Left ventricle myocardium inferior (tissue), 1 donor: Measurements from ENCODE around the gene CELF4. TPM values are rescaled to one million over a fixed set of nuclear protein-coding genes. Genes with fewer than 3 reads are reported as not detected.
"Not testable (repeated sequence)": the region's sequence is repeated elsewhere in the genome, so short reads cannot be mapped to it uniquely, and the experiment has no call there.

Source experiments
- DNase-seq: peaks from one replicate; pipeline ENCODE4 v3.0.0-alpha.2; 2020
- H3K27ac ChIP-seq: fragments of 200-600 bp; replicated peaks from 2 replicates; pipeline ENCODE4 v1.8.0; 2021
- H3K27me3 ChIP-seq: fragments of 200-600 bp; 2 replicates; pipeline ENCODE4 v1.8.0; 2021; ENCODE audit warnings: low read depth
- H3K36me3 ChIP-seq: fragments of 200-600 bp; 2 replicates; pipeline ENCODE4 v1.8.0; 2021
- H3K4me1 ChIP-seq: fragments of 200-600 bp; 2 replicates; pipeline ENCODE4 v1.8.0; 2021
- H3K4me3 ChIP-seq: fragments of 200-600 bp; 2 replicates; pipeline ENCODE4 v1.8.0; 2021; ENCODE audit warnings: mild to moderate bottlenecking, moderate library complexity
- H3K9me3 ChIP-seq: fragments of 200-600 bp; replicated peaks from 2 replicates; pipeline ENCODE4 v1.8.0; 2021
- CTCF ChIP-seq: fragments of 200-600 bp; IDR thresholded peaks from 2 replicates; pipeline ENCODE4 v1.8.0; 2021; ENCODE audit warnings: antibody characterized with exemption, mild to moderate bottlenecking, borderline replicate concordance
- intact Hi-C: fragments of 100-400 bp; cut with micrococcal nuclease; formaldehyde crosslinking; loops from one replicate; pipeline ENCODE4 v1.11.0; 2022
- total RNA-seq: library from RNA; stranded (reverse); fragmentation: NEBNext Ultra II Directional; extraction: Animal tissue kit (Norgen Biotek cat#: 25700); gene quantifications from one replicate; pipeline ENCODE4 v1.2.1, GENCODE V29; 2021
- donor health status: DM: no; HTN: yes; CAD: no; lungs with severe emphysema.

The CELF4 gene
- total RNA-seq, 1 donor from 2014 or later, result 0.60 TPM

- Histone ChIP-seq H3K4me3 (no peak overlapping the region), H3K27me3 (peaks cover 46% of the 10 kb centered on the region), H3K9me3 (no peaks in the 10 kb centered on the region), H3K27ac (no peak overlapping the region), H3K4me1 (peaks cover 13% of the 10 kb centered on the region), H3K36me3 (no peaks in the 10 kb centered on the region)
- no peak for TF ChIP-seq CTCF
- DNase-seq, result no peak
- intact Hi-C loops, result no loop called here
These were observed 197.3 kb downstream of the CELF4 start for GRCh38 chr18:37368110-37368954.

- Histone ChIP-seq H3K9me3 (no peaks in the 10 kb centered on the region), H3K4me1 (peaks cover 13% of the 10 kb centered on the region), H3K4me3 (no peak overlapping the region), H3K27ac (peak overlapping the region; percentile 52), H3K27me3 (peaks cover 47% of the 10 kb centered on the region), H3K36me3 (no peaks in the 10 kb centered on the region)
- DNase-seq, result peak; percentile 72
- TF ChIP-seq CTCF, result no peak
- intact Hi-C loops, result no loop called here
These were observed 201.4 kb downstream of the CELF4 start for GRCh38 chr18:37364237-37364636.

- TF ChIP-seq CTCF, result no peak
- H3K9me3 ChIP-seq, result no peaks in the 10 kb centered on the region
- no peak overlapping the region for H3K4me3 ChIP-seq
- DNase-seq, result no peak
- H3K4me1 ChIP-seq, result peaks cover 13% of the 10 kb centered on the region
- H3K27ac ChIP-seq, result no peak overlapping the region
- no peaks in the 10 kb centered on the region for H3K36me3 ChIP-seq
- intact Hi-C loops, result no loop called here
- peaks cover 28% of the 10 kb centered on the region for H3K27me3 ChIP-seq
These were observed 203.3 kb downstream of the CELF4 start for GRCh38 chr18:37362158-37362890.

- no peak overlapping the region for H3K4me3 ChIP-seq
- H3K36me3 ChIP-seq, result no peaks in the 10 kb centered on the region
- peaks cover 23% of the 10 kb centered on the region for H3K27me3 ChIP-seq
- H3K27ac ChIP-seq, result no peak overlapping the region
- TF ChIP-seq CTCF, result no peak
- no peak for DNase-seq
- intact Hi-C loops, result no loop called here
- H3K4me1 ChIP-seq, result peaks cover 13% of the 10 kb centered on the region
- no peaks in the 10 kb centered on the region for H3K9me3 ChIP-seq
These were observed 204.1 kb downstream of the CELF4 start for GRCh38 chr18:37361335-37362157.

- H3K4me3 ChIP-seq, H3K27ac ChIP-seq, DNase-seq, H3K9me3 ChIP-seq, H3K36me3 ChIP-seq, intact Hi-C loops, H3K4me1 ChIP-seq: not testable (repeated sequence)
- H3K27me3 ChIP-seq, result peaks cover 17% of the 10 kb centered on the region
These were observed 207.5 kb downstream of the CELF4 start for GRCh38 chr18:37358061-37358460.
